GM19035 (cell line): Measurements from ENCODE around the gene GMDS.

Experiments
- ATAC-seq: cut with Tn5 transposase; IDR thresholded peaks from one replicate; pipeline ENCODE4 v1.9.1; 2021; ENCODE audit not compliant: unreplicated experiment

GMDS gene

GRCh38 chr6:1639430-1639829, 606.0 kb downstream of the GMDS start:
- no peak for ATAC-seq

- no peak for ATAC-seq
Observed at GRCh38 chr6:1636971-1637871, 608.2 kb downstream of the GMDS start.

GRCh38 chr6:1636272-1636825, 609.1 kb downstream of the GMDS start:
- ATAC-seq = no peak

GRCh38 chr6:1635305-1636010, 609.9 kb downstream of the GMDS start:
- ATAC-seq = no peak

GRCh38 chr6:1634081-1634480, 611.3 kb downstream of the GMDS start:
- no peak for ATAC-seq

GRCh38 chr6:1633366-1634021, 611.9 kb downstream of the GMDS start:
- no peak for ATAC-seq

GRCh38 chr6:1631251-1631650, 614.2 kb downstream of the GMDS start:
- ATAC-seq = no peak

GRCh38 chr6:1630771-1631217, 614.6 kb downstream of the GMDS start:
- ATAC-seq = no peak

- no peak for ATAC-seq
Observed at GRCh38 chr6:1630212-1630770, 615.1 kb downstream of the GMDS start.

- no peak for ATAC-seq
Observed at GRCh38 chr6:1629316-1629715, 616.1 kb downstream of the GMDS start.

GRCh38 chr6:1627827-1628560, 617.4 kb downstream of the GMDS start:
- ATAC-seq = no peak

GRCh38 chr6:1626481-1626880, 618.9 kb downstream of the GMDS start:
- ATAC-seq = no peak

- ATAC-seq = no peak
Observed at GRCh38 chr6:1625794-1626435, 619.5 kb downstream of the GMDS start.

- ATAC-seq = no peak
Observed at GRCh38 chr6:1624851-1625781, 620.3 kb downstream of the GMDS start.

- ATAC-seq = peak; percentile 53
Observed at GRCh38 chr6:1624058-1624850, 621.2 kb downstream of the GMDS start.

- ATAC-seq = no peak
Observed at GRCh38 chr6:1623769-1624057, 621.7 kb downstream of the GMDS start.

GRCh38 chr6:1622851-1623768, 622.3 kb downstream of the GMDS start:
- ATAC-seq = no peak
